Vagina (tissue), 2 donors: Measurements from ENCODE around the gene IDI1.

Experiments
- CTCF ChIP-seq, 3 experiments: fragments of 450-650 bp in 2 of 3; fragments of 200-600 bp in 1 of 3; sonication (generic) in 1 of 3; IDR thresholded peaks; one replicate each; pipeline ENCODE4 v1.5.1; 2017 to 2019; ENCODE audit warnings: antibody characterized with exemption in 3 of 3, mild to moderate bottlenecking in 2 of 3, moderate library complexity in 2 of 3
- POLR2A ChIP-seq, 2 donors: fragments of 450-650 bp; IDR thresholded peaks; one replicate each; pipeline ENCODE4 v1.6.1; 2017; ENCODE audit warnings: antibody characterized with exemption in 2 of 2, mild to moderate bottlenecking in 2 of 2, moderate library complexity in 2 of 2

GRCh38 chr10:1089017-1089689, 40.2 kb upstream of the IDI1 start:
- TF ChIP-seq CTCF (IDR thresholded peaks at IDR 0.05) (no peak), POLR2A (IDR thresholded peaks at IDR 0.05) (no peak)
